Measurements from ENCODE around the gene MIGA2. TPM values are rescaled to one million over a fixed set of nuclear protein-coding genes. Genes with fewer than 3 reads are reported as not detected.

MIGA2 gene
- total and polyA plus RNA-seq, 4 donors, result 8.0 to 42.6 (median 16.9) TPM

- peak overlapping the region in 1 of 2 donors; percentile 40 for H3K27ac ChIP-seq (ENCODE audit: low read depth in 1 of 2, low read length in 2 of 2)
- peaks cover 20 to 71% (median 65%) of the 10 kb centered on the region in 4 donors for H3K4me1 ChIP-seq (ENCODE audit: control insufficient read depth in 4 of 4, insufficient read depth in 4 of 4, low read length in 3 of 4)
- 76% methylated on average over 18 of the region's 18 CpGs for WGBS
- no peaks in the 10 kb centered on the region for H3K36me3 ChIP-seq (ENCODE audit: control insufficient read depth in 4 of 4, insufficient read depth in 3 of 4, low read depth in 1 of 4, low read length in 3 of 4)
- no peak for DNase-seq (ENCODE audit: low spot score)
- TF ChIP-seq NR2F2 (IDR thresholded peaks at IDR 0.05), result no peak
- TF ChIP-seq HNF4G (IDR thresholded peaks at IDR 0.05), result peak; percentile 52
- TF ChIP-seq SP1 (IDR thresholded peaks at IDR 0.05), result peak; percentile 65
- TF ChIP-seq HNF4A (conservative IDR thresholded peaks at IDR 0.05), result peak; percentile 75 to 81
- H3K27me3 ChIP-seq (ENCODE audit: control insufficient read depth in 4 of 4, insufficient read depth in 4 of 4, low read length in 3 of 4), result no peaks in the 10 kb centered on the region
- H3K9me3 ChIP-seq (ENCODE audit: control insufficient read depth in 4 of 4, low read length in 3 of 4), result no peaks in the 10 kb centered on the region
- peak overlapping the region in 1 of 3 donors; percentile 11 for H3K4me3 ChIP-seq (ENCODE audit: low read depth in 1 of 3, low read length in 3 of 3)
- H3K9ac ChIP-seq (ENCODE audit: low read depth in 1 of 2, low read length in 2 of 2), result no peak overlapping the region
Observed at GRCh38 chr9:129078691-129079503, 42.5 kb downstream of the MIGA2 start.

DNA sequence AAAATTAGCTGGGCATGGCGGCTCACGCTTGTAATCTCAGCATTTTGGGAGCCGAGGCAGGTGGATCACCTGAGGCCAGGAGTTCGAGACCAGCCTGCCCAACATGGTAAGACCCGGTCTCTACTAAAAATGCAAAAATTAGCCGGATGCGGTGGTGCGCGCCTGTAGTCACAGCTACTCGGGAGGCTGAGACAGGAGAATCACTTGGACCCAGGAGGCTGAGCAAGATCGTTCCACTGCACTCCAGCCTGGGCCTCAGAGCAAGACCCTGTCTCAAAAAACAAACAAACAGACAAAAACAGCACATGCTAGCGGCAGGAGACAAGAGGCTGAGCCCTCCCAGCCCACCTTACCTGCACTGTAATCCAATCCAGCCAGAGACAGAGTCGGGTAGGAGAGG lies 43.4 kb downstream of the MIGA2 start:
- 88% methylated on average over 13 of the region's 13 CpGs for WGBS
- DNase-seq (ENCODE audit: low spot score), result no peak
- Histone ChIP-seq H3K4me3 (ENCODE audit: low read depth in 1 of 3, low read length in 3 of 3) (no peak overlapping the region), H3K36me3 (ENCODE audit: control insufficient read depth in 4 of 4, insufficient read depth in 3 of 4, low read depth in 1 of 4, low read length in 3 of 4) (peaks cover 0 to 1% (median 0%) of the 10 kb centered on the region in 4 donors), H3K4me1 (ENCODE audit: control insufficient read depth in 4 of 4, insufficient read depth in 4 of 4, low read length in 3 of 4) (peaks cover 20 to 76% (median 68%) of the 10 kb centered on the region in 4 donors), H3K9me3 (ENCODE audit: control insufficient read depth in 4 of 4, low read length in 3 of 4) (no peaks in the 10 kb centered on the region), H3K9ac (ENCODE audit: low read depth in 1 of 2, low read length in 2 of 2) (no peak overlapping the region), H3K27me3 (ENCODE audit: control insufficient read depth in 4 of 4, insufficient read depth in 4 of 4, low read length in 3 of 4) (no peaks in the 10 kb centered on the region), H3K27ac (ENCODE audit: low read depth in 1 of 2, low read length in 2 of 2) (no peak overlapping the region)
- no peak for TF ChIP-seq FOXA1 (IDR thresholded peaks at IDR 0.05)
- TF ChIP-seq, protein P1, sequence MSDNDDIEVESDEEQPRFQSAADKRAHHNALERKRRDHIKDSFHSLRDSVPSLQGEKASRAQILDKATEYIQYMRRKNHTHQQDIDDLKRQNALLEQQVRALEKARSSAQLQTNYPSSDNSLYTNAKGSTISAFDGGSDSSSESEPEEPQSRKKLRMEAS (IDR thresholded peaks at IDR 0.05), result no peak

DNA sequence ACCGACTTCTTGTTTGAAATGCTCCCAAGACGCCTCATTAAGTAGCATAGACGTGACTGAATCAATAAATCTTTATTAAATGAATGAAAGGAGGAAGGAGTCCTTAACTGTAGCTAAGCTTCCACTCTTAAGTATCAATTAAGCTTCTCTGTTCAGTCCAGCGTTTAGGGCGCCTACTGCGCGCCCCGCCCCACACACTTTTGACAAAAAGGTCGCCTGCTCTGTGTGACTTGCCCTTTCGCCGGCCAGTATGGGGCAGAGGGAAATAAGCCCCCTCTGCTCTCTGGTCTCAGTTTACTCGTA lies 43.8 kb downstream of the MIGA2 start:
- 14% methylated on average over 12 of the region's 12 CpGs for WGBS

GRCh38 chr9:129080601-129081387 lies 44.4 kb downstream of the MIGA2 start, which contains the start of gene DOLPP1:
DOLPP1 (plus strand) TSS chr9:129081111; CDS start chr9:129081132, 21 bp downstream.
- H3K4me1 ChIP-seq (ENCODE audit: control insufficient read depth in 4 of 4, insufficient read depth in 4 of 4, low read length in 3 of 4), result peaks cover 19 to 74% (median 67%) of the 10 kb centered on the region in 4 donors
- WGBS, result under 1% methylated on average over 70 of the region's 70 CpGs

More for the DNA sequence above, 43.8 kb downstream of the MIGA2 start:
- Histone ChIP-seq H3K27me3 (ENCODE audit: control insufficient read depth in 4 of 4, insufficient read depth in 4 of 4, low read length in 3 of 4) (no peaks in the 10 kb centered on the region), H3K27ac (ENCODE audit: low read depth in 1 of 2, low read length in 2 of 2) (peak overlapping the region; percentile 11 to 32), H3K4me3 (ENCODE audit: low read depth in 1 of 3, low read length in 3 of 3) (peak overlapping the region; percentile 81 to 84 (median 82)), H3K4me1 (ENCODE audit: control insufficient read depth in 4 of 4, insufficient read depth in 4 of 4, low read length in 3 of 4) (peaks cover 20 to 76% (median 68%) of the 10 kb centered on the region in 4 donors), H3K36me3 (ENCODE audit: control insufficient read depth in 4 of 4, insufficient read depth in 3 of 4, low read depth in 1 of 4, low read length in 3 of 4) (peaks cover 0 to 4% (median 1%) of the 10 kb centered on the region in 4 donors), H3K9me3 (ENCODE audit: control insufficient read depth in 4 of 4, low read length in 3 of 4) (no peaks in the 10 kb centered on the region), H3K9ac (ENCODE audit: low read depth in 1 of 2, low read length in 2 of 2) (peak overlapping the region; percentile 37 to 45)
- DNase-seq (ENCODE audit: low spot score), result no peak
- TF ChIP-seq HNF4A (conservative IDR thresholded peaks at IDR 0.05), result no peak
- TF ChIP-seq GABPA (IDR thresholded peaks at IDR 0.05 in 1 of 2, conservative IDR thresholded peaks at IDR 0.05 in 1 of 2), result no peak
- no peak for TF ChIP-seq RXRA (IDR thresholded peaks at IDR 0.05)
- no peak for TF ChIP-seq NR2F2 (IDR thresholded peaks at IDR 0.05)

More at GRCh38 chr9:129080601-129081387, 44.4 kb downstream of the MIGA2 start, which contains the start of gene DOLPP1:
- DNase-seq (ENCODE audit: low spot score), result peak; percentile 96
- Histone ChIP-seq H3K9me3 (ENCODE audit: control insufficient read depth in 4 of 4, low read length in 3 of 4) (no peaks in the 10 kb centered on the region), H3K36me3 (ENCODE audit: control insufficient read depth in 4 of 4, insufficient read depth in 3 of 4, low read depth in 1 of 4, low read length in 3 of 4) (peaks cover 1 to 9% (median 4%) of the 10 kb centered on the region in 4 donors), H3K4me3 (ENCODE audit: low read depth in 1 of 3, low read length in 3 of 3) (peak within 1 kb of the TSS; percentile 81 to 87 (median 84)), H3K27me3 (ENCODE audit: control insufficient read depth in 4 of 4, insufficient read depth in 4 of 4, low read length in 3 of 4) (no peaks in the 10 kb centered on the region), H3K9ac (ENCODE audit: low read depth in 1 of 2, low read length in 2 of 2) (peak within 1 kb of the TSS; percentile 47 to 48), H3K27ac (ENCODE audit: low read depth in 1 of 2, low read length in 2 of 2) (peak within 1 kb of the TSS; percentile 67 to 75)
- TF ChIP-seq NR2F2 (IDR thresholded peaks at IDR 0.05) (peak; percentile 13), YY1 (IDR thresholded peaks at IDR 0.05) (peak; percentile 98), RAD21 (IDR thresholded peaks at IDR 0.05) (no peak), SP1 (IDR thresholded peaks at IDR 0.05) (peak; percentile 100), HNF4A (conservative IDR thresholded peaks at IDR 0.05) (peak in 1 of 2 donors; percentile 12), ATF3 (IDR thresholded peaks at IDR 0.05) (no peak), GABPA (IDR thresholded peaks at IDR 0.05 in 1 of 2, conservative IDR thresholded peaks at IDR 0.05 in 1 of 2) (peak in 1 of 2 donors; percentile 15), RXRA (IDR thresholded peaks at IDR 0.05) (peak; percentile 15 to 43)
- TF ChIP-seq, protein P1 (IDR thresholded peaks at IDR 0.05), result no peak
